Measurements from ENCODE around the gene UNC13C.

- TF ChIP-seq POLR2A (IDR thresholded peaks at IDR 0.05) (no peak), CTCF (IDR thresholded peaks at IDR 0.05) (no peak)
Measured at GRCh38 chr15:54312528-54312927, 334.3 kb downstream of the UNC13C start.
